WTC11 (cell line): ENCODE data around the gene TRIM58.

ENCODE experiments used
- ESRRA ChIP-seq: sonication (generic); formaldehyde crosslinking; IDR thresholded peaks from 2 replicates; pipeline ENCODE4 v1.8.1; 2022; ENCODE audit warnings: mild to moderate bottlenecking, missing genetic modification reagents, borderline replicate concordance
- NR2C2 ChIP-seq: sonication (generic); formaldehyde crosslinking; IDR thresholded peaks from 2 replicates; pipeline ENCODE4 v1.8.0; 2022; ENCODE audit warnings: mild to moderate bottlenecking, missing genetic modification reagents
- ZNF121 ChIP-seq: sonication (generic); formaldehyde crosslinking; IDR thresholded peaks from 2 replicates; pipeline ENCODE4 v1.8.0; 2023; ENCODE audit warnings: missing genetic modification reagents
- TF ChIP-seq, protein P1 (sequence below): fragments of 200-600 bp; IDR thresholded peaks from 2 replicates; pipeline ENCODE4 v1.8.0; 2022; ENCODE audit warnings: antibody characterized with exemption
- TF ChIP-seq, protein P2 (sequence below): sonication (generic); formaldehyde crosslinking; IDR thresholded peaks from 2 replicates; pipeline ENCODE4 v1.8.1; 2022; ENCODE audit warnings: low read depth, missing genetic modification reagents, borderline replicate concordance
- TF ChIP-seq, protein P3 (sequence below): sonication (generic); formaldehyde crosslinking; IDR thresholded peaks from 2 replicates; pipeline ENCODE4 v1.8.0; 2022; ENCODE audit warnings: mild to moderate bottlenecking, missing genetic modification reagents

DNA sequence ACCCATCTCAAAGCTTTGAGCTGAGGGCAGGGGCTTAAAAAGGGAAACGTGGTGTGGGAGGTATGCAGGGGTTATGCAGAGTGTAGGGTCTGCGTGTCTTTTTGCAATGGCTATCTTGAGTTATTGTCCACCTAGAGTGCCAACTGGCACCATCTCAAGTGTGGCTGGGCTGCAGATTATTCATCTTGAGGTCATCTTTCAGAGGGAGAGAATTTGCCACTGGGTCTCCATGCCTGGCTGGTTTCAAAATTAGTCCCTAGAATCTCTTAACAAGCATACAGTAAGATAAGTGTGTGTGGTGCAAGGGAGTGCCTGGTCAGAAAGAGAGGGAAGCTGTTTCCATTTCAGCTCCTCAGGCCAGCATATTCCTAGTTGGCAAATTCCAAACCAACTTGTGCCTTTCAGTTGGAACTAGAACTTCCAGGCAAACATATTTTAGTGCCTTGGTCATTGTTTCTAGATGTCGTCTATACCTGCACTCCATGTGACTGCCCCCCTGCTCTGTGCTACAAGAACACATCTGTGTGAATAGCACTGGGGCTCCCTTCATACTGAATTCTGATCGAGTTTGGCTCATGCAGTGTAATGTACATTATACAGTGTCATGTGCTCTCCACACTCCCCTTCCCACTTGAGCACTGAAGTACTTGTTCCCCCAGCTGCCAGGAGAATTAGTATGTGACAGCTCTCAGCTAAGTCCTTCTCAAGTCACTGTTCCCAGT is 58.1 kb downstream of the TRIM58 start:
- TF ChIP-seq, protein P1, sequence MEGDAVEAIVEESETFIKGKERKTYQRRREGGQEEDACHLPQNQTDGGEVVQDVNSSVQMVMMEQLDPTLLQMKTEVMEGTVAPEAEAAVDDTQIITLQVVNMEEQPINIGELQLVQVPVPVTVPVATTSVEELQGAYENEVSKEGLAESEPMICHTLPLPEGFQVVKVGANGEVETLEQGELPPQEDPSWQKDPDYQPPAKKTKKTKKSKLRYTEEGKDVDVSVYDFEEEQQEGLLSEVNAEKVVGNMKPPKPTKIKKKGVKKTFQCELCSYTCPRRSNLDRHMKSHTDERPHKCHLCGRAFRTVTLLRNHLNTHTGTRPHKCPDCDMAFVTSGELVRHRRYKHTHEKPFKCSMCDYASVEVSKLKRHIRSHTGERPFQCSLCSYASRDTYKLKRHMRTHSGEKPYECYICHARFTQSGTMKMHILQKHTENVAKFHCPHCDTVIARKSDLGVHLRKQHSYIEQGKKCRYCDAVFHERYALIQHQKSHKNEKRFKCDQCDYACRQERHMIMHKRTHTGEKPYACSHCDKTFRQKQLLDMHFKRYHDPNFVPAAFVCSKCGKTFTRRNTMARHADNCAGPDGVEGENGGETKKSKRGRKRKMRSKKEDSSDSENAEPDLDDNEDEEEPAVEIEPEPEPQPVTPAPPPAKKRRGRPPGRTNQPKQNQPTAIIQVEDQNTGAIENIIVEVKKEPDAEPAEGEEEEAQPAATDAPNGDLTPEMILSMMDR, result no peak
- TF ChIP-seq, protein P2, sequence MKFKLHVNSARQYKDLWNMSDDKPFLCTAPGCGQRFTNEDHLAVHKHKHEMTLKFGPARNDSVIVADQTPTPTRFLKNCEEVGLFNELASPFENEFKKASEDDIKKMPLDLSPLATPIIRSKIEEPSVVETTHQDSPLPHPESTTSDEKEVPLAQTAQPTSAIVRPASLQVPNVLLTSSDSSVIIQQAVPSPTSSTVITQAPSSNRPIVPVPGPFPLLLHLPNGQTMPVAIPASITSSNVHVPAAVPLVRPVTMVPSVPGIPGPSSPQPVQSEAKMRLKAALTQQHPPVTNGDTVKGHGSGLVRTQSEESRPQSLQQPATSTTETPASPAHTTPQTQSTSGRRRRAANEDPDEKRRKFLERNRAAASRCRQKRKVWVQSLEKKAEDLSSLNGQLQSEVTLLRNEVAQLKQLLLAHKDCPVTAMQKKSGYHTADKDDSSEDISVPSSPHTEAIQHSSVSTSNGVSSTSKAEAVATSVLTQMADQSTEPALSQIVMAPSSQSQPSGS (CRISPR knock-in tag), result no peak
- TF ChIP-seq NR2C2 (CRISPR knock-in tag) (no peak), ESRRA (CRISPR knock-in tag) (no peak), ZNF121 (CRISPR knock-in tag) (no peak)
- TF ChIP-seq, protein P3, sequence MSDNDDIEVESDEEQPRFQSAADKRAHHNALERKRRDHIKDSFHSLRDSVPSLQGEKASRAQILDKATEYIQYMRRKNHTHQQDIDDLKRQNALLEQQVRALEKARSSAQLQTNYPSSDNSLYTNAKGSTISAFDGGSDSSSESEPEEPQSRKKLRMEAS (CRISPR knock-in tag), result no peak
